ENCODE data around the gene ARHGAP27.

Gene ARHGAP27

GRCh38 chr17:45380991-45381390, 51.7 kb downstream of the ARHGAP27 start:
- Histone ChIP-seq H3K9me3 (ENCODE audit: control insufficient read depth in 2 of 2, low read length in 2 of 2) (no peaks in the 10 kb centered on the region), H3K4me3 (ENCODE audit: low read length in 2 of 2) (no peak overlapping the region), H3K36me3 (ENCODE audit: control insufficient read depth in 2 of 2, insufficient read depth in 2 of 2, low read length in 2 of 2) (no peaks in the 10 kb centered on the region), H3K27ac (ENCODE audit: low read length) (no peak overlapping the region), H3K27me3 (ENCODE audit: control insufficient read depth in 1 of 2, insufficient read depth in 2 of 2, low read length in 2 of 2) (no peaks in the 10 kb centered on the region), H3K9ac (ENCODE audit: low read length in 2 of 2) (no peak overlapping the region), H3K4me1 (ENCODE audit: control insufficient read depth, insufficient read depth, low read length) (peaks cover 15% of the 10 kb centered on the region)

GRCh38 chr17:45380046-45380765, 52.5 kb downstream of the ARHGAP27 start:
- no peak overlapping the region for H3K9ac ChIP-seq (ENCODE audit: low read length in 2 of 2)
- H3K4me1 ChIP-seq (ENCODE audit: control insufficient read depth, insufficient read depth, low read length): peaks cover 11% of the 10 kb centered on the region

GRCh38 chr17:45377401-45377800, 55.3 kb downstream of the ARHGAP27 start:
- no peaks in the 10 kb centered on the region for H3K9me3 ChIP-seq (ENCODE audit: control insufficient read depth in 2 of 2, low read length in 2 of 2)
- H3K27ac ChIP-seq (ENCODE audit: low read length): no peak overlapping the region
- H3K27me3 ChIP-seq (ENCODE audit: control insufficient read depth in 1 of 2, insufficient read depth in 2 of 2, low read length in 2 of 2): no peaks in the 10 kb centered on the region
- H3K9ac ChIP-seq (ENCODE audit: low read length in 2 of 2): no peak overlapping the region
- no peaks in the 10 kb centered on the region for H3K36me3 ChIP-seq (ENCODE audit: control insufficient read depth in 2 of 2, insufficient read depth in 2 of 2, low read length in 2 of 2)
- H3K4me3 ChIP-seq (ENCODE audit: low read length in 2 of 2): no peak overlapping the region
- peaks cover 12% of the 10 kb centered on the region for H3K4me1 ChIP-seq (ENCODE audit: control insufficient read depth, insufficient read depth, low read length)

More at GRCh38 chr17:45380046-45380765, 52.5 kb downstream of the ARHGAP27 start:
- no peaks in the 10 kb centered on the region for H3K9me3 ChIP-seq (ENCODE audit: control insufficient read depth in 2 of 2, low read length in 2 of 2)
- H3K4me3 ChIP-seq (ENCODE audit: low read length in 2 of 2): no peak overlapping the region
- no peaks in the 10 kb centered on the region for H3K27me3 ChIP-seq (ENCODE audit: control insufficient read depth in 1 of 2, insufficient read depth in 2 of 2, low read length in 2 of 2)
- no peaks in the 10 kb centered on the region for H3K36me3 ChIP-seq (ENCODE audit: control insufficient read depth in 2 of 2, insufficient read depth in 2 of 2, low read length in 2 of 2)
- no peak overlapping the region for H3K27ac ChIP-seq (ENCODE audit: low read length)

- H3K36me3 ChIP-seq (ENCODE audit: control insufficient read depth in 2 of 2, insufficient read depth in 2 of 2, low read length in 2 of 2): no peaks in the 10 kb centered on the region
- H3K27ac ChIP-seq (ENCODE audit: low read length): no peak overlapping the region
- peaks cover 22% of the 10 kb centered on the region for H3K4me1 ChIP-seq (ENCODE audit: control insufficient read depth, insufficient read depth, low read length)
- no peak overlapping the region for H3K4me3 ChIP-seq (ENCODE audit: low read length in 2 of 2)
- no peaks in the 10 kb centered on the region for H3K9me3 ChIP-seq (ENCODE audit: control insufficient read depth in 2 of 2, low read length in 2 of 2)
- H3K27me3 ChIP-seq (ENCODE audit: control insufficient read depth in 1 of 2, insufficient read depth in 2 of 2, low read length in 2 of 2): no peaks in the 10 kb centered on the region
- no peak overlapping the region for H3K9ac ChIP-seq (ENCODE audit: low read length in 2 of 2)
Measured at GRCh38 chr17:45376171-45377005, 56.3 kb downstream of the ARHGAP27 start.

DNA sequence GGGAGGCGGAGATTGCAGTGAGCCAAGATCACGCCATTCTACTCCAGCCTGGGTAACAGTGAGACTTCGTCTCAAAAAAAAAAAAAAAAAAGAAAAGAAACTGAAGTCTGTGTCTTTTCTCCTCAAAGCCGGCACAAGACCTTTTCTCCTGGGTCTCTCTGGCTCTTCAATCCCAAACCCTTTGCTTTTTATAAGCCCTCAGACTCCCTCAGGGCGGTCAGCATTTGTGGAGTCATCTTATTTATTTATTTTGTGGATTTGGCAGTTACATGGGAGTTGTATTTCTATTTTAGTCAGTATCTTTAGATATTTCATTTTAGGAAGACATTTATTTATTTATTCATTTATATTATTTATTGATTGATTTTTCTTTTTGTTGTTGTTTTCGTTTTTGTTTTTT, 58.2 kb downstream of the ARHGAP27 start:
- Histone ChIP-seq H3K27ac (ENCODE audit: low read length) (no peak overlapping the region), H3K36me3 (ENCODE audit: control insufficient read depth in 2 of 2, insufficient read depth in 2 of 2, low read length in 2 of 2) (no peaks in the 10 kb centered on the region), H3K4me3 (ENCODE audit: low read length in 2 of 2) (no peak overlapping the region), H3K27me3 (ENCODE audit: control insufficient read depth in 1 of 2, insufficient read depth in 2 of 2, low read length in 2 of 2) (no peaks in the 10 kb centered on the region), H3K9me3 (ENCODE audit: control insufficient read depth in 2 of 2, low read length in 2 of 2) (no peaks in the 10 kb centered on the region), H3K4me1 (ENCODE audit: control insufficient read depth, insufficient read depth, low read length) (peaks cover 19% of the 10 kb centered on the region), H3K9ac (ENCODE audit: low read length in 2 of 2) (no peak overlapping the region)

GRCh38 chr17:45372325-45372869, 60.3 kb downstream of the ARHGAP27 start:
- Histone ChIP-seq H3K36me3 (ENCODE audit: control insufficient read depth in 2 of 2, insufficient read depth in 2 of 2, low read length in 2 of 2) (no peaks in the 10 kb centered on the region), H3K4me1 (ENCODE audit: control insufficient read depth, insufficient read depth, low read length) (peaks cover 19% of the 10 kb centered on the region)

GRCh38 chr17:45371414-45372324, 61.0 kb downstream of the ARHGAP27 start:
- no peaks in the 10 kb centered on the region for H3K9me3 ChIP-seq (ENCODE audit: control insufficient read depth in 2 of 2, low read length in 2 of 2)
- peak overlapping the region; percentile 74 for H3K27ac ChIP-seq (ENCODE audit: low read length)
- no peaks in the 10 kb centered on the region for H3K36me3 ChIP-seq (ENCODE audit: control insufficient read depth in 2 of 2, insufficient read depth in 2 of 2, low read length in 2 of 2)
- no peaks in the 10 kb centered on the region for H3K27me3 ChIP-seq (ENCODE audit: control insufficient read depth in 1 of 2, insufficient read depth in 2 of 2, low read length in 2 of 2)
- peak overlapping the region; percentile 61 to 74 for H3K9ac ChIP-seq (ENCODE audit: low read length in 2 of 2)
- peak overlapping the region; percentile 51 to 64 for H3K4me3 ChIP-seq (ENCODE audit: low read length in 2 of 2)
- peaks cover 19% of the 10 kb centered on the region for H3K4me1 ChIP-seq (ENCODE audit: control insufficient read depth, insufficient read depth, low read length)

More at GRCh38 chr17:45372325-45372869, 60.3 kb downstream of the ARHGAP27 start:
- Histone ChIP-seq H3K27me3 (ENCODE audit: control insufficient read depth in 1 of 2, insufficient read depth in 2 of 2, low read length in 2 of 2) (no peaks in the 10 kb centered on the region), H3K9ac (ENCODE audit: low read length in 2 of 2) (peak overlapping the region in 1 of 2 donors; percentile 61), H3K27ac (ENCODE audit: low read length) (peak overlapping the region; percentile 74), H3K9me3 (ENCODE audit: control insufficient read depth in 2 of 2, low read length in 2 of 2) (no peaks in the 10 kb centered on the region), H3K4me3 (ENCODE audit: low read length in 2 of 2) (no peak overlapping the region)

GRCh38 chr17:45370949-45371413, 61.7 kb downstream of the ARHGAP27 start:
- Histone ChIP-seq H3K36me3 (ENCODE audit: control insufficient read depth in 2 of 2, insufficient read depth in 2 of 2, low read length in 2 of 2) (no peaks in the 10 kb centered on the region), H3K27ac (ENCODE audit: low read length) (peak overlapping the region; percentile 74), H3K4me1 (ENCODE audit: control insufficient read depth, insufficient read depth, low read length) (peaks cover 19% of the 10 kb centered on the region), H3K27me3 (ENCODE audit: control insufficient read depth in 1 of 2, insufficient read depth in 2 of 2, low read length in 2 of 2) (no peaks in the 10 kb centered on the region), H3K9ac (ENCODE audit: low read length in 2 of 2) (peak overlapping the region in 1 of 2 donors; percentile 61), H3K4me3 (ENCODE audit: low read length in 2 of 2) (peak overlapping the region; percentile 51 to 64), H3K9me3 (ENCODE audit: control insufficient read depth in 2 of 2, low read length in 2 of 2) (no peaks in the 10 kb centered on the region)

DNA sequence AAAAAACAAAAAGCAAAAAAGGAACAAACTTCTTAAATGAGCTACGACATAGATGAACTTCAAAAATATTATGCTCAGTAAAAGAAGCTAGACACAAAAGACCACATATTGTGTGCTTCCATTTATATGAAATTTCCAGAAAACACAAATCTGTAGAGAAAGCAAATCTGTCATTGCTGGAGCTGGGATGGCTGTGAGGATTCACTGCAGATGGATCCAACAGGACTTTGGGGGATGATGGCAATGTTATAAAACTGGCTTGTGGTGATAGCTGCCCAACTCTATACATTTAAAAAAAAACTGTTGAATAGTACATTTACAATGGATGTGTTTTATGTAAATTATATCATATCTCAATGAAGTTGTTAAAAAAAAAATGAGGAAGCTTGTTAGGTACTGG, 63.2 kb downstream of the ARHGAP27 start:
- no peak overlapping the region for H3K9ac ChIP-seq (ENCODE audit: low read length in 2 of 2)
- no peaks in the 10 kb centered on the region for H3K9me3 ChIP-seq (ENCODE audit: control insufficient read depth in 2 of 2, low read length in 2 of 2)
- H3K4me3 ChIP-seq (ENCODE audit: low read length in 2 of 2): no peak overlapping the region
- H3K27me3 ChIP-seq (ENCODE audit: control insufficient read depth in 1 of 2, insufficient read depth in 2 of 2, low read length in 2 of 2): no peaks in the 10 kb centered on the region
- H3K36me3 ChIP-seq (ENCODE audit: control insufficient read depth in 2 of 2, insufficient read depth in 2 of 2, low read length in 2 of 2): no peaks in the 10 kb centered on the region
- H3K4me1 ChIP-seq (ENCODE audit: control insufficient read depth, insufficient read depth, low read length): peaks cover 19% of the 10 kb centered on the region
- H3K27ac ChIP-seq (ENCODE audit: low read length): no peak overlapping the region

- no peaks in the 10 kb centered on the region for H3K36me3 ChIP-seq (ENCODE audit: control insufficient read depth in 2 of 2, insufficient read depth in 2 of 2, low read length in 2 of 2)
- H3K4me3 ChIP-seq (ENCODE audit: low read length in 2 of 2): no peak overlapping the region
- no peaks in the 10 kb centered on the region for H3K9me3 ChIP-seq (ENCODE audit: control insufficient read depth in 2 of 2, low read length in 2 of 2)
- H3K9ac ChIP-seq (ENCODE audit: low read length in 2 of 2): no peak overlapping the region
- no peak overlapping the region for H3K27ac ChIP-seq (ENCODE audit: low read length)
- peaks cover 17% of the 10 kb centered on the region for H3K4me1 ChIP-seq (ENCODE audit: control insufficient read depth, insufficient read depth, low read length)
- no peaks in the 10 kb centered on the region for H3K27me3 ChIP-seq (ENCODE audit: control insufficient read depth in 1 of 2, insufficient read depth in 2 of 2, low read length in 2 of 2)
Measured at GRCh38 chr17:45368651-45369050, 64.0 kb downstream of the ARHGAP27 start.

Data from stomach smooth muscle (tissue), 2 donors.